ENCODE data around the gene SEMA5A. TPM values are rescaled to one million over a fixed set of nuclear protein-coding genes. Genes with fewer than 3 reads are reported as not detected.

SEMA5A gene
- total RNA-seq, 1 experiment from 2014 or later, result 0.15 TPM

DNA sequence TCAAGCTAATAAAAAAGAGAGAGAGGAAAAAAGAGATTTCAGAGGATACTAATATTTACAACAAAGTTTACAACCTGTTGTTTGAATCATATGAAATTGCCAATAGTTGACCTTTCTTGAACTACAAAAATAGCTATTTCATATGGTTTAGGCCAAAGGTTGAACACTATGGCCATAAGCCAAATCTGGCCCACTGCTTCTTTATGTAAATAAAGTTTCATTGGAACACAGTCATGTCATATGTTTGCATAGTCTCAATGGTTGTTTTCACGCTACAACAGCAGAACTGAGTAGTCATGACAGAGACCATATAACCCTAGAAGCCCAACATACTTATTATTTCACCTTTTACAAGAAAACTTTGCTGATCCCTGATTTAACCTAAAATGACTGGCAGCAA is 20.9 kb downstream of the SEMA5A start:
- intact Hi-C loops (cut with micrococcal nuclease; ENCODE audit: unreplicated experiment), result no loop called here
- H3K27ac ChIP-seq (ENCODE audit: low read length), result no peak overlapping the region
- ATAC-seq (no peak), DNase-seq (ENCODE audit: low read depth, low spot score) (no peak)
- H3K4me3 ChIP-seq (ENCODE audit: low read depth in 2 of 2, low read length in 2 of 2), result no peak overlapping the region
- no peaks in the 10 kb centered on the region for H3K9me3 ChIP-seq (ENCODE audit: control insufficient read depth, insufficient read depth, low read depth, low read length)
- no TSS peak for BruUV-seq (replicated peaks)
- ChIA-PET CTCF (no interaction called here), POLR2A (no interaction called here)
- in situ Hi-C loops (cut with HindIII; ENCODE audit: low pct_unique_long_range_greater_than_20kb, low sequenced_read_pairs), result loop anchor here (25.0 kb wide), 1 partner anchor 1588 kb away; no protein-coding TSS in a partner anchor
- no peaks in the 10 kb centered on the region for H3K4me1 ChIP-seq (ENCODE audit: control insufficient read depth, insufficient read depth, low read length)
- no peaks in the 10 kb centered on the region for H3K36me3 ChIP-seq (ENCODE audit: control insufficient read depth, insufficient read depth, low read length)
- no peaks in the 10 kb centered on the region for H3K27me3 ChIP-seq (ENCODE audit: control insufficient read depth, insufficient read depth, low read length)
- TF ChIP-seq POLR2AphosphoS5 (IDR thresholded peaks at IDR 0.05; ENCODE audit: low read depth, low read length) (no peak), SIN3A (IDR thresholded peaks at IDR 0.05; ENCODE audit: borderline replicate concordance, insufficient read depth, low read depth, low read length) (no peak), TCF7L2 (IDR thresholded peaks at IDR 0.05; ENCODE audit: low read depth, low read length) (no peak)
- TF ChIP-seq, protein P1, sequence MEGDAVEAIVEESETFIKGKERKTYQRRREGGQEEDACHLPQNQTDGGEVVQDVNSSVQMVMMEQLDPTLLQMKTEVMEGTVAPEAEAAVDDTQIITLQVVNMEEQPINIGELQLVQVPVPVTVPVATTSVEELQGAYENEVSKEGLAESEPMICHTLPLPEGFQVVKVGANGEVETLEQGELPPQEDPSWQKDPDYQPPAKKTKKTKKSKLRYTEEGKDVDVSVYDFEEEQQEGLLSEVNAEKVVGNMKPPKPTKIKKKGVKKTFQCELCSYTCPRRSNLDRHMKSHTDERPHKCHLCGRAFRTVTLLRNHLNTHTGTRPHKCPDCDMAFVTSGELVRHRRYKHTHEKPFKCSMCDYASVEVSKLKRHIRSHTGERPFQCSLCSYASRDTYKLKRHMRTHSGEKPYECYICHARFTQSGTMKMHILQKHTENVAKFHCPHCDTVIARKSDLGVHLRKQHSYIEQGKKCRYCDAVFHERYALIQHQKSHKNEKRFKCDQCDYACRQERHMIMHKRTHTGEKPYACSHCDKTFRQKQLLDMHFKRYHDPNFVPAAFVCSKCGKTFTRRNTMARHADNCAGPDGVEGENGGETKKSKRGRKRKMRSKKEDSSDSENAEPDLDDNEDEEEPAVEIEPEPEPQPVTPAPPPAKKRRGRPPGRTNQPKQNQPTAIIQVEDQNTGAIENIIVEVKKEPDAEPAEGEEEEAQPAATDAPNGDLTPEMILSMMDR (IDR thresholded peaks at IDR 0.05), result no peak
- TF ChIP-seq, protein P2, sequence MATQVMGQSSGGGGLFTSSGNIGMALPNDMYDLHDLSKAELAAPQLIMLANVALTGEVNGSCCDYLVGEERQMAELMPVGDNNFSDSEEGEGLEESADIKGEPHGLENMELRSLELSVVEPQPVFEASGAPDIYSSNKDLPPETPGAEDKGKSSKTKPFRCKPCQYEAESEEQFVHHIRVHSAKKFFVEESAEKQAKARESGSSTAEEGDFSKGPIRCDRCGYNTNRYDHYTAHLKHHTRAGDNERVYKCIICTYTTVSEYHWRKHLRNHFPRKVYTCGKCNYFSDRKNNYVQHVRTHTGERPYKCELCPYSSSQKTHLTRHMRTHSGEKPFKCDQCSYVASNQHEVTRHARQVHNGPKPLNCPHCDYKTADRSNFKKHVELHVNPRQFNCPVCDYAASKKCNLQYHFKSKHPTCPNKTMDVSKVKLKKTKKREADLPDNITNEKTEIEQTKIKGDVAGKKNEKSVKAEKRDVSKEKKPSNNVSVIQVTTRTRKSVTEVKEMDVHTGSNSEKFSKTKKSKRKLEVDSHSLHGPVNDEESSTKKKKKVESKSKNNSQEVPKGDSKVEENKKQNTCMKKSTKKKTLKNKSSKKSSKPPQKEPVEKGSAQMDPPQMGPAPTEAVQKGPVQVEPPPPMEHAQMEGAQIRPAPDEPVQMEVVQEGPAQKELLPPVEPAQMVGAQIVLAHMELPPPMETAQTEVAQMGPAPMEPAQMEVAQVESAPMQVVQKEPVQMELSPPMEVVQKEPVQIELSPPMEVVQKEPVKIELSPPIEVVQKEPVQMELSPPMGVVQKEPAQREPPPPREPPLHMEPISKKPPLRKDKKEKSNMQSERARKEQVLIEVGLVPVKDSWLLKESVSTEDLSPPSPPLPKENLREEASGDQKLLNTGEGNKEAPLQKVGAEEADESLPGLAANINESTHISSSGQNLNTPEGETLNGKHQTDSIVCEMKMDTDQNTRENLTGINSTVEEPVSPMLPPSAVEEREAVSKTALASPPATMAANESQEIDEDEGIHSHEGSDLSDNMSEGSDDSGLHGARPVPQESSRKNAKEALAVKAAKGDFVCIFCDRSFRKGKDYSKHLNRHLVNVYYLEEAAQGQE (IDR thresholded peaks at IDR 0.05; ENCODE audit: insufficient read depth in 1 of 2, low read depth in 2 of 2, low read length in 1 of 2), result no peak

DNA sequence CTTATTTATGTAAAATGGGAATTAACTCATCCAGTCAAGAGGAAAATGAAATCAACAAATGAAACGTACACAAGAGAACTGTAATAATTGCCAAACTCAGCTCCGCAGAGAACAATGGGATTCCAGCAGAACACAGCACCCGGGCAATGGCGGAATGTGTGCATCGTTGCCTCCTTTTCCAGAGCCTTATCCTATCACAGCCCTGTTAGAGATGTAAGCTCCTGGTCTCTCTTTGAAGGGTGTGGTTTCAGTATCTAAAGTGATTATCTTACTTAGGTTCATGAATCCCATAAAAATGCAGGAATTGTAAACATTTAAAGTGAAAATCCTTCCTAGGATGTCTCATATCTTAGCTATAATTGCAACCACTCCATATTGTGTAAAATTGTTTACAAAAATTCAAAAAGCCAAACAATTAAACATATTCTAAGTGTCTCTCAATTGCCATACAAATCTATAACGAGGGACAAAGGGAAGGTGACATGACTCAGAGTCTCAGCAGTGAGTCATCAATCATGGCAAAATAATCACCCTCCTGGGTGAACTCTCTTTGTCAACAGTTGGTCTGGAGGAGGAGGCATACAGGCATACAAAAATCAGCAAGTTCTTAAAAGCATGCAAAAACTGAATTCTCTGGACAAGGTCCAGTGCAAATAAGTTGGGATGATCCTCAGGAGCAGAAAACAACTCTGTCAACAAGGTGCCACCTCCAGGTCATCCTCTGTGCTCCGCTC is 22.6 kb downstream of the SEMA5A start:
- in situ Hi-C loops (cut with HindIII; ENCODE audit: low pct_unique_long_range_greater_than_20kb, low sequenced_read_pairs), result no loop called here
- H3K27ac ChIP-seq (ENCODE audit: low read length), result no peak overlapping the region
- H3K36me3 ChIP-seq (ENCODE audit: control insufficient read depth, insufficient read depth, low read length), result no peaks in the 10 kb centered on the region
- TF ChIP-seq TCF7L2 (IDR thresholded peaks at IDR 0.05; ENCODE audit: low read depth, low read length) (no peak), SIN3A (IDR thresholded peaks at IDR 0.05; ENCODE audit: borderline replicate concordance, insufficient read depth, low read depth, low read length) (no peak), POLR2AphosphoS5 (IDR thresholded peaks at IDR 0.05; ENCODE audit: low read depth, low read length) (no peak)
- TF ChIP-seq, protein P1 (IDR thresholded peaks at IDR 0.05), result no peak
- TF ChIP-seq, protein P2 (IDR thresholded peaks at IDR 0.05; ENCODE audit: insufficient read depth in 1 of 2, low read depth in 2 of 2, low read length in 1 of 2), result no peak
- ChIA-PET CTCF (no interaction called here), POLR2A (no interaction called here)
- BruUV-seq (replicated peaks), result no TSS peak
- no peaks in the 10 kb centered on the region for H3K27me3 ChIP-seq (ENCODE audit: control insufficient read depth, insufficient read depth, low read length)
- DNase-seq (ENCODE audit: low read depth, low spot score) (no peak), ATAC-seq (no peak)
- no peak overlapping the region for H3K4me3 ChIP-seq (ENCODE audit: low read depth in 2 of 2, low read length in 2 of 2)
- no peaks in the 10 kb centered on the region for H3K4me1 ChIP-seq (ENCODE audit: control insufficient read depth, insufficient read depth, low read length)
- intact Hi-C loops (cut with micrococcal nuclease; ENCODE audit: unreplicated experiment), result no loop called here
- H3K9me3 ChIP-seq (ENCODE audit: control insufficient read depth, insufficient read depth, low read depth, low read length), result no peaks in the 10 kb centered on the region
